IPS-11a (cell line): Measurements from ENCODE around the gene EXD1.
"Not testable (repeated sequence)": the region's sequence is repeated elsewhere in the genome, so short reads cannot be mapped to it uniquely, and the experiment has no call there.

ENCODE experiments used
- H3K4me3 ChIP-seq: one replicate; pipeline ENCODE4 v1.5.1; 2013; ENCODE audit warnings: low read depth, low read length, control low read depth

The EXD1 gene

DNA sequence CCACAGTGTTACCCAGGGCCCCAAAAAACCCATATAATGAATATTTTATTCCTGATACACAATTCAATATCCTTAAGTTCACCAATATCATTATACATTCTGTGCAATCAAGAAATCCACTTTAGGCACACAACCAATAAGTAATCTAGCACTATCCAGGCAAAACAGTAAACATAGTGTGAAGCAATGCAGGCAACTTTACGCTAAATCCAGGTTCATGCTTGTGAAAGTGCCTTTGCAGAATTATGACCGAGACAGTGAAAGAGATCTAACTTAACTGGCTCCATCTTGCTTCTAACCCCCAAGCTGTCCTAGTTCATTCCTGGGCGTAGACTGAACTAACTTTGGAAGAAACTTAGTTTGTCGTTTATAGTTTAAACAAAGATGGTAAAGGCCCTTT is 80.3 kb downstream of the EXD1 start:
- H3K4me3 ChIP-seq = no peak overlapping the region

DNA sequence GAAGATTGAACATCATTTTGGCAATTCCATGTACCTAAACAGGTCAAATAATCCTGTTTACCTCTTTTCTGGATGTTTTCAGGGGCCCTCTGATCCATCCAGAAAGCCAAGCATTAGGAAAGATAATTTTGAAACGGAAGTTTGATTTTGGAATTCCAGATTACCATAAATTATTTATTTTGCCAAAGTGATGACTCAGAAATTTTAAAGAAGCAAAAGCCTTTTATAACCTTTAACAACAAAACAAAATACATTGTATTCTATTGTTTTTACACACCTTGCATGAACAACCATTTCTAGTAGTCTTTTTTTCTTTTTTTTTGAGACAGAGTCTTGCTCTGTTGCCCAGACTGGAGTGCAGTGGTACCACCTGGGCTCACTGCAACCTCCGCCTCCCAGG is 82.5 kb downstream of the EXD1 start:
- no peak overlapping the region for H3K4me3 ChIP-seq

GRCh38 chr15:41139619-41140018 is 90.9 kb downstream of the EXD1 start:
- no peak overlapping the region for H3K4me3 ChIP-seq

GRCh38 chr15:41139112-41139511 is 91.4 kb downstream of the EXD1 start:
- H3K4me3 ChIP-seq = not testable (repeated sequence)

DNA sequence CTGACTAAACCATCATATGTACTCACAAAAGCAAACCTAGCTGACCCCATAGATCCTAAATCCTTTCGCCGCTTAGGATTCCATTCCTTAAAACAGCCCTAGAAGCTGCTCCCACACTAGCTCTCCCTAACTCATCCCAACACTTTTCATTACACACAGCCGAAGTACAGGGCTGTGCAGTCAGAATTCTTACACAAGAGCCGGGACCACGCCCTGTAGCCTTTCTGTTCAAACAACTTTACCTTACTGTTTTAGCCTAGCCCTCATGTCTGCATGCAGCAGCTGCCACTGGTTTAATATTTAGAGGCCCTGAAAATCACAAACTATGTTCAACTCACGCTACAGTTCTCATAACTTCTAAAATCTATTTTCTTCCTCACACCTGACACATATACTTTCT is 95.0 kb downstream of the EXD1 start:
- H3K4me3 ChIP-seq = not testable (repeated sequence)

DNA sequence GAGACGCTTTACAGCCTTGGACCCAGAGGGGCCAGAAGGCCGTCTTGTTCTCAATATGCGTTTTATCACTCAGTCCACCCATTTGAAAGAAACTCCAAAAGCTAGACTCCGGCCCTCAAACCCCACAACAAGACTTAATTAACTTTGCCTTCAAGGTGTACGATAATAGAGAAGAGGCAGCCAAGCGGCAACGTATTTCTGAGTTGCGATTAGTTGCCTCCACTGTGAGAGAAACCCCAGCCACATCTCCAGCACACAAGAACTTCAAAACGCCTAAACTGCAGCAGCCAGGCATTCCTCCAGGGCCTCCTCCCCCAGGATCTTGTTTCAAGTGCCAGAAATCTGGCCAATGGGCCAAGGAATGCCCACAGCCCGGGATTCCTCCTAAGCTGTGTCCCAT is 97.1 kb downstream of the EXD1 start:
- H3K4me3 ChIP-seq = no peak overlapping the region
